CD14-positive monocyte (primary cell): ENCODE results near the gene SPTBN5. TPM values are rescaled to one million over a fixed set of nuclear protein-coding genes. Genes with fewer than 3 reads are reported as not detected.

Experiments used
- DNase-seq, 3 donors: peaks; one replicate each; pipeline ENCODE4 v3.0.0-alpha.2; 2011 to 2022
- H2AFZ ChIP-seq: 2 replicates; pipeline ENCODE4 v1.6.0; 2012; ENCODE audit warnings: mild to moderate bottlenecking, low read depth, low read length, inconsistent platforms; ENCODE audit not compliant: insufficient read depth, poor library complexity, severe bottlenecking
- H3K27ac ChIP-seq, 2 donors: 1 replicate in 1 of 2; 2 replicates in 1 of 2; pipeline ENCODE4 v1.5.1; 2012 to 2013; ENCODE audit warnings: low read length in 2 of 2, control low read depth in 1 of 2, inconsistent platforms in 1 of 2, low read depth in 1 of 2, mild to moderate bottlenecking in 1 of 2
- H3K27me3 ChIP-seq, 2 donors: one replicate each; pipeline versions ENCODE4 v1.6.0 to v1.6.1; 2011 to 2013; ENCODE audit warnings: low read length in 2 of 2; ENCODE audit not compliant: control insufficient read depth in 2 of 2, insufficient read depth in 2 of 2
- H3K36me3 ChIP-seq, 2 donors: replicated peaks in 1 of 2; 1 replicate in 1 of 2; 2 replicates in 1 of 2; pipeline versions ENCODE4 v1.5.1 to v1.6.1; 2012 to 2013; ENCODE audit warnings: low read length in 2 of 2, control low read depth in 1 of 2, inconsistent platforms in 1 of 2, mild to moderate bottlenecking in 1 of 2; ENCODE audit not compliant: insufficient read depth in 2 of 2, control insufficient read depth in 1 of 2
- H3K4me1 ChIP-seq, 2 donors: 1 replicate in 1 of 2; 2 replicates in 1 of 2; pipeline versions ENCODE4 v1.5.1 to v1.6.1; 2012 to 2013; ENCODE audit warnings: low read length in 2 of 2, control low read depth in 1 of 2, inconsistent platforms in 1 of 2, mild to moderate bottlenecking in 1 of 2, moderate library complexity in 1 of 2; ENCODE audit not compliant: insufficient read depth in 2 of 2, control insufficient read depth in 1 of 2
- H3K4me2 ChIP-seq: replicated peaks from 2 replicates; pipeline ENCODE3; 2012; ENCODE audit warnings: low read length, moderate library complexity, mild to moderate bottlenecking; ENCODE audit not compliant: poor library complexity, severe bottlenecking; ENCODE audit errors: extremely low read depth
- H3K4me3 ChIP-seq, 3 experiments: fragments of 200-600 bp in 1 of 3; sonication (generic) in 1 of 3; replicated peaks in 1 of 3; 1 replicate in 2 of 3; 2 replicates in 1 of 3; pipeline ENCODE4 v1.5.1; 2011 to 2013; ENCODE audit warnings: low read length in 3 of 3, mild to moderate bottlenecking in 3 of 3, control low read depth in 2 of 3, low read depth in 2 of 3, inconsistent platforms in 1 of 3, moderate library complexity in 1 of 3
- H3K79me2 ChIP-seq: 2 replicates; pipeline ENCODE4 v1.6.0; 2012; ENCODE audit warnings: mild to moderate bottlenecking, control low read depth, inconsistent platforms, low read length, moderate library complexity; ENCODE audit not compliant: insufficient read depth
- H3K9ac ChIP-seq: 2 replicates; pipeline ENCODE4 v1.6.0; 2017; ENCODE audit warnings: low read length, mild to moderate bottlenecking; ENCODE audit not compliant: insufficient read depth, poor library complexity, severe bottlenecking
- H3K9me3 ChIP-seq, 2 donors: replicated peaks in 1 of 2; 1 replicate in 1 of 2; 2 replicates in 1 of 2; pipeline versions ENCODE4 v1.5.1 to v1.6.1; 2012 to 2013; ENCODE audit warnings: low read length in 2 of 2, control low read depth in 1 of 2; ENCODE audit not compliant: control insufficient read depth in 1 of 2, insufficient read depth in 1 of 2
- H4K20me1 ChIP-seq: 2 replicates; pipeline ENCODE4 v1.6.0; 2012; ENCODE audit warnings: mild to moderate bottlenecking, low read length, control low read depth, moderate library complexity; ENCODE audit not compliant: insufficient read depth
- H3K27ac Mint-ChIP-seq, 7 donors: one replicate each; pipeline ENCODE4 v1.8.0; 2020; ENCODE audit warnings: mild to moderate bottlenecking in 7 of 7, mixed read lengths in 7 of 7, moderate library complexity in 6 of 7, inconsistent platforms in 2 of 7
- H3K27me3 Mint-ChIP-seq, 3 donors: one replicate each; pipeline ENCODE4 v1.8.0; 2021 to 2022; ENCODE audit warnings: low read depth in 3 of 3, mild to moderate bottlenecking in 3 of 3, mixed read lengths in 3 of 3, moderate library complexity in 3 of 3, inconsistent platforms in 1 of 3
- H3K36me3 Mint-ChIP-seq, 2 donors: one replicate each; pipeline ENCODE4 v1.8.0; 2020; ENCODE audit warnings: mixed read lengths in 2 of 2, inconsistent platforms in 1 of 2, mild to moderate bottlenecking in 1 of 2
- H3K4me1 Mint-ChIP-seq: one replicate; pipeline ENCODE4 v1.8.0; 2020; ENCODE audit warnings: mild to moderate bottlenecking, mixed read lengths
- H3K4me3 Mint-ChIP-seq, 2 donors: one replicate each; pipeline ENCODE4 v1.8.0; 2020; ENCODE audit warnings: mild to moderate bottlenecking in 2 of 2, mixed read lengths in 2 of 2, moderate library complexity in 1 of 2
- H3K9me3 Mint-ChIP-seq, 7 donors: one replicate each; pipeline ENCODE4 v1.8.0; 2020 to 2022; ENCODE audit warnings: mixed read lengths in 7 of 7, mild to moderate bottlenecking in 6 of 7, moderate library complexity in 6 of 7, inconsistent platforms in 2 of 7
- CTCF ChIP-seq: fragments of 200-600 bp; IDR thresholded peaks from one replicate; pipeline ENCODE4 v1.8.0; 2022; ENCODE audit warnings: antibody characterized with exemption, mild to moderate bottlenecking
- WGBS: methylation state at CpG from one replicate; pipeline ENCODE4 v1.1.5; 2013; ENCODE audit warnings: missing lambda C conversion rate; ENCODE audit not compliant: insufficient coverage; 5-methylcytosine and 5-hydroxymethylcytosine counted together
- intact Hi-C, 2 donors: fragments of 100-400 bp; cut with micrococcal nuclease; formaldehyde crosslinking; loops; one replicate each; pipeline versions ENCODE4 v1.15.0 to v1.15.1; 2023
- polyA plus RNA-seq, 3 donors: library from polyadenylated mRNA; depleted of rRNA in 1 of 3; unstranded in 2 of 3; stranded (reverse) in 1 of 3; fragments of 300-500 nt in 2 of 3; fragments of >200 nt in 1 of 3; fragmentation: Illumina TruSeq in 2 of 3; gene quantifications; 1 replicate in 2 of 3; 2 replicates in 1 of 3; pipeline ENCODE4 v1.2.3, GENCODE V29; 2012 to 2021

SPTBN5 gene
- polyA plus RNA-seq, 3 donors: 0.29 TPM; not detected in 2

GRCh38 chr15:41876689-41877088 lies 17.2 kb downstream of the SPTBN5 start:
- Histone ChIP-seq H3K9ac (no peak overlapping the region), H3K4me1 (no peaks in the 10 kb centered on the region), H2AFZ (no peak overlapping the region), H3K9me3 (no peaks in the 10 kb centered on the region), H3K79me2 (no peaks in the 10 kb centered on the region), H4K20me1 (no peaks in the 10 kb centered on the region), H3K4me2 (no peak overlapping the region), H3K36me3 (no peaks in the 10 kb centered on the region), H3K27ac (no peak overlapping the region), H3K27me3 (peaks cover 4 to 21% of the 10 kb centered on the region in 2 donors), H3K4me3 (no peak overlapping the region)
- intact Hi-C loops: no loop called here
- TF ChIP-seq CTCF: no peak
- no peak for DNase-seq
- WGBS: 87% methylated on average over 9 of the region's 12 CpGs
- peaks cover 6 to 9% of the 10 kb centered on the region in 2 donors for H3K36me3 Mint-ChIP-seq
- H3K4me3 Mint-ChIP-seq: no peak overlapping the region
- H3K9me3 Mint-ChIP-seq: peaks cover 0 to 3% (median 0%) of the 10 kb centered on the region in 7 donors
- peaks cover 21 to 27% (median 22%) of the 10 kb centered on the region in 3 donors for H3K27me3 Mint-ChIP-seq
- H3K27ac Mint-ChIP-seq: no peak overlapping the region
- H3K4me1 Mint-ChIP-seq: peaks cover 5% of the 10 kb centered on the region

- H3K9ac ChIP-seq: no peak overlapping the region
- Mint-ChIP-seq H3K27ac (peak overlapping the region in 2 of 7 donors; percentile 64 to 69), H3K4me1 (no peaks in the 10 kb centered on the region), H3K9me3 (no peaks in the 10 kb centered on the region), H3K27me3 (peaks cover 14 to 20% (median 16%) of the 10 kb centered on the region in 3 donors), H3K36me3 (peaks cover 3 to 4% of the 10 kb centered on the region in 2 donors), H3K4me3 (no peak overlapping the region)
- no peak for DNase-seq
- no peaks in the 10 kb centered on the region for H3K4me1 ChIP-seq
- no peak overlapping the region for H3K4me2 ChIP-seq
- H3K4me3 ChIP-seq: no peak overlapping the region
- H2AFZ ChIP-seq: no peak overlapping the region
- H3K36me3 ChIP-seq: no peaks in the 10 kb centered on the region
- no peaks in the 10 kb centered on the region for H3K79me2 ChIP-seq
- 78% methylated on average over 8 of the region's 13 CpGs for WGBS
- intact Hi-C loops: no loop called here
- H4K20me1 ChIP-seq: no peaks in the 10 kb centered on the region
- H3K9me3 ChIP-seq: no peaks in the 10 kb centered on the region
- H3K27ac ChIP-seq: no peak overlapping the region
- no peak for TF ChIP-seq CTCF
- H3K27me3 ChIP-seq: peaks cover 0 to 14% of the 10 kb centered on the region in 2 donors
Measured at GRCh38 chr15:41876007-41876406, 17.8 kb downstream of the SPTBN5 start.
